HG03521 (cell line): ENCODE measurements around the gene CHCHD1.
"Not testable (repeated sequence)": the region's sequence is repeated elsewhere in the genome, so short reads cannot be mapped to it uniquely, and the experiment has no call there.

ENCODE experiments used
- ATAC-seq: cut with Tn5 transposase; IDR thresholded peaks from one replicate; pipeline ENCODE4 v1.9.1; 2021; ENCODE audit warnings: mild to moderate bottlenecking, moderate library complexity; ENCODE audit not compliant: unreplicated experiment

The CHCHD1 gene

DNA sequence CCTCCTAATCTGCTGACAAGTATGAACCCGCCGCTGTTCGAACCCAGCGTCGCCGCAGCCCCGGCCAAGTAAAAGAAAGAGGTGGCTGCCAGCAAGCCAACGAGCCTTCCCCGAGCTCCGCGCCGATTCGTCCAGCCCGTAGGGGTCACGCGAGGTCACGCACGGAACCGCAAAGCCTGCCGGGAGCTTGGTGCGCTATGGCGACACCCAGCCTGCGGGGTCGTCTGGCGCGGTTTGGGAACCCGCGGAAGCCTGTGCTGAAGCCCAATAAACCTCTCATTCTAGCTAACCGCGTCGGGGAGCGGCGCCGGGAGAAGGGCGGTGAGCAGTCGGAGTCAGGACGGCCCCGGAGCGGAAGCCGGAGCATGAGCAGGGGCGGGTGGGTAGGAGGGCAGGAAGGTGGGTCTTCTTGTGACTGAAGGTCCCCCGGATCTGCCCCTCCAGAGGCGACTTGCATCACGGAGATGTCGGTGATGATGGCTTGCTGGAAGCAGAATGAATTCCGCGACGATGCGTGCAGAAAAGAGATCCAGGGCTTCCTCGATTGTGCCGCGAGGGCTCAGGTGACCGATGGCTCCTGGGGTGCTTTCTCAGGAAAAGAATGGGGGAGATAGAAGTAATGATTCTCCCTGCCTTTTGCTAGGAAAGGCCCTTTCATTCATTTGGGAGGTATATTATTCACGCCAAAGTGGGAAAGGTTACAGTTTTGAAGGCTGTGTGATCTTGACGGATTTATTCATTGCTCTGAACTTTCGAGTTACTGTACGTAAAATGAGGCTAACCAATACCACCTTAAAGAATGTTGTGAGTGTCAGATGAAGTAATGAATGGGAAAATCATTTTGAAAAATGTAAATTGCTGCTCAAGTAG, at the start of gene CHCHD1:
Gene CHCHD1 (plus strand): TSS at position 170 of the 870 bp plus-strand sequence. CDS start 28 bp downstream, at position 198.
- peak; percentile 39 for ATAC-seq

DNA sequence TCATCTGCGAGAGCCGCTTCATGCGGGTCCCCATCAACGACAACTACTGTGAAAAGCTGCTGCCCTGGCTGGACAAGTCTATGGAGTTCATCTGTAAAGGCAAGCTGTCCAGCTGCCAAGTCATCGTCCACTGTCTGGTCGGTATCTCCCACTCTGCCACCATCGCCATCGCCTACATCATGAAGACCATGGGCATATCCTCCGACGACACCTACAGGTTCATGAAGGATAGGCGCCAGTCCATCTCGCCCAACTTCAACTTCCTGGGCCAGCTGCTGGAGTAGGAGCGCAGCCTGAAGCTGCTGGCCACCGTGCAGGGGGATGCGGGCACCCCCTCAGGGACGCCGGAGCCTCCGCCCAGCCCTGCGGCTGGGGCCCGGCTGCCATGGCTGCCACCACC, 49.4 kb upstream of the CHCHD1 start:
- no peak for ATAC-seq

DNA sequence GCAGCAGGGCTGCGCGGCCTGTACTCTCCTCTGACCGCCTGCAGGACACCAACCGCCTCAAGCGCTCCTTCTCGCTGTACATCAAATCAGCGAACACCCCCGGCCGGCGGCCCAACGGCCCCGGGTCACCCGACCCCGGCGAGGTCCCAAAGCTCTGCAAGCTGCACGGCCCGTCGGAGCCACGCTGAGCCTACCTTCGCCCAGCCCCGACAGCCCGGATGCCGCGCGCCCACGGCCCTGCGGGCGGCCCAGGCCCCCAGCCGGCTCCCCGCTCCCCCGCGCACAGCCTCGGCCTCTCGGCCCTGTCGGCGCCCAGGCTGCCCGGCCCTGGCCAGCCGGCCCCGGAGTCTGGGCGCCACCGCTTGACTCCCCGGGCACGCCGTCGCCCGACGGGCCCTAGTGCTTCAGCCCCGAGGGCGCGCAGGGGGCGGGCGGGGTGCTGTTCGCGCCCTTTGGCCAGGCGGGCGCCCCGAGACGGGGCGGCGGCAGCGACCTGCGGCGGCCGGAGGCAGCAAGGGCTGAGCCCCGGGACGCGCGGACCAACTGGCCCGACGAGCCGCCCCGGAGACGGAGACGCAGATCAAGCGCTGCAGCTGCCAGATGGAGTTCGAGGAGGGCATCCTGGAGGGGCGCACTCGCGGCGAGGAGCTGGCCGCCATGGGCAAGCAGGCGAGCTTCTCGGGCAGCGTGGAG, 48.8 kb upstream of the CHCHD1 start:
- no peak for ATAC-seq

DNA sequence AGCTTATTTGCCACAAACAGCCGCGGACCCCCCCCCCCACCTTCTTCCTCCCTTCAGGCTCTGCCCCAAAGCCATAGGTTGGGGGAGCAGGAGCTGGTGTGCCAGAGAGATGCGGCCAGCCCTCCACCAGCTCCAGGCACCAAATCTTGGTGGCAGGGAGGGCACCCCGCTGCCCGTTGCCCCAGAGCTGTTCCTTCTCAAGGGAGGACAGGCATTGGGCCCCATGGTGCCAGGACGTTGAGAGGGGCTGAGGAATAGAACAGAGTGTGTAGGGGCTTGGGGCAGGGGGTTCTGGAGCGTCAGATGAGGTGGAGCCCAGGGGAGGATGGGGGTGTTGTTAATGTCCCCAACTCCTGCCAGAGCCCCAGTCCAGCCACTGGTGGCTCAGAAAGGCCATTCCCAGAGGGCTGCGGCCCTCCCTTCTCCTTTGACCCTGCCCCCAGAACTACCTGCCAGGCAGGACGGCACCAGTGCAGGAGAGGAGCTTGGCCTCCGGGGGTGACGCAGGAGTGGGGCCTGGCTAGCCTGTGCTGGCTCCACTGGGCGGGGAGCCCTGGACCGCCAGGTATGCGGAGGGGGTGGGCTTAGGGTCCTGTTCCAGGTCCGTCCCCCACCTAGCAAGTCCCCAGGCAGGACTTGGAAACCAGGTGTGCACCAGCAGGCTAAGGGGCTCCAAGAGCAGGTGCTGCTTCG, 47.7 kb upstream of the CHCHD1 start:
- no peak for ATAC-seq

DNA sequence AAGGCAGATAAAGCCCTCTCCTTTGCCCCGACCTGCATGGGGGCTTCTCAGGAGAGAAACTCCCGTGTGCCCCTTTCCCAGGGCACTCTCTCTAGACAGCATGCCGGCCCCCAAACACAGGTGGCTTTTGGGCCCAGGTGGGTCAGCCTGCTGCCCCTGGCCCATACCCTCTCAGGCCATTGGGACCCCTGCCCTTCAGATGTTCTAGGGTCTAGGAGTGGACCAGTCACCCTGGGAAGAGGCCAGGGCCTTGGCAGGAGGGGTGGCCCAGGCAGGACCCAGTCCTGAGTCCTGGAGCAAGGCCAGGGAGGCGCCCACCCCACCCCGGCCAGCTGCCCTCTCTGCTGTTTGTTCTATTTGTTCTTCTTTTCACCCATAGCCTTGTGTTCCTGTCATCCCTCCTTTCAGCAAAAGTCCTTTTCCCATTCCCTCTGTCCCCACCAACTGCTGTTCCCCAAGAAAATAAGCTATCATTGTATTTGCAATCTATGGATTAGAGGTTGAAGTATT, 47.0 kb upstream of the CHCHD1 start:
- ATAC-seq = no peak

DNA sequence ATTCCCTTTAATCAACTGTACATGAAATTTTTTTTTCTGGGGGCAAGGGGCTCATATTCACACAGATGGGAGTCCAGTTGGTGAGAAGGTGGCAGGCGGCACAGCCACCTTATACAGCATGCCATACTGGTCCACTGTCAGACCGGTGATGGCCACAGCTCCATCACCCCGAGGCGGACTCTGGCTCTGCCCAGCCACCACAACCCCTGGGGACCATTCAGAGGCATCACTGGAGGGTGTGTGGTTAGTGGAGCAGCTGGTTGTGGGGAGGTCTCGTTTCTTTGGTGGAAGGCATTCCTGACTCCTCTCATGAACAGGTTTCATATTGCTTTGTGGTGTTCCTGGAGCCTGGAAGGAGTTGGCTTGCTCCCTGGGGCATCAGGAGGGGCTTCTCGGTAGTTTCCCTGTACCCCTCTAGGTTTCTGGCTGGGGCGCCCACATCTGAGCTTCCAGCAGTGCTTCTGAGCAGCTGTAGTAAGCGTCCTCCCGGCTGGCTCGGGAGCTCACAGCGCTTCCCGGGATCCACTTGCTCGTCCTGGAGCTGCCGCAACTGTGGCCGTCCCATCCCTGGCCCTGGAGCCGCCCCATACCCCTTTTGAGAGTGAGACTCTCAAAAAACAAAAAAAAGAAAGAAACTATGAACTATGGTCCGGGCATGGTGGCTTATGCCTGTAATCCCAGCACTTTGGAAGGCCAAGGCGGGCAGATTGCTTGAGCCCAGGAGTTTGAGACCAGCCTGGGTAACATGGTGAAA, 41.2 kb upstream of the CHCHD1 start:
- ATAC-seq = not testable (repeated sequence)

DNA sequence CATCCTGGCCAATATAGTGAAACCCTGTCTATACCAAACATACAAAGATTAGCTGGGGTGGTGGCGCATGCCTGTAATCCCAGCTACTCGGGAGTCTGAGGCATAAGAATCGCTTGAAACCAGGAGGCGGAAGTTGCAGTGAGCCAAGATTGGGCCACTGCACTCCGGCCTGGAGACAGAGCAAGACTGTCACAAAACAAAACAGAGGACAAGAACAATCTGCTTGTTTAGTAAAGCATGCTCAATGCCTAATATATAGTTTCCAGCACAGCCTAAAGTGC, 39.5 kb upstream of the CHCHD1 start:
- ATAC-seq = no peak

DNA sequence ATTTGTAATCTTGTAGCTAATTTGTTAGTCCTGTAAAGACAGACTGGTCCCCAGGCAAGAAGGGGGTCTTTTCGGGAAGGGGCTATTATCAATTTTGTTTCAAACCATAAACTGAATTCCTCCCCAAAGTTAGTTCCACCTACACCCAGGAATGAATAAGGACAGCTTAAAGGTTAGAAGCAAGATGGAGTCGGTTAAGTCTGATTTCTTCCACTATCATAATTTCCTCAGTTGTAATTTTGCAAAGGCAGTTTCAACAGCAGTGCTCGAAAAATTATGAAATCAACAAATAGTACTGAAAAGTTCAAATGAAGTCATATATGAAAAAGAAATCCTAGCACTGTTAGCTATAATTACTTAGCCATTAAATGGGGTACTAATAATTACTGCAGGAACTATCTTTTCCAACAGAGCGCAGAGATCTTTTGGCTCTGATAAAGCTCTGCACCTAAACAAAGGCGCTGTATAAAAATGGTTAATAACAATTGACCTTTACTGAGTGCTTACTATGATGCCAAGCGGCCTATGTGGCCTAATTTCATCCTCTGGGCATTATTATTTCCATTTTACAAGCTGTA, 38.4 kb upstream of the CHCHD1 start:
- no peak for ATAC-seq

DNA sequence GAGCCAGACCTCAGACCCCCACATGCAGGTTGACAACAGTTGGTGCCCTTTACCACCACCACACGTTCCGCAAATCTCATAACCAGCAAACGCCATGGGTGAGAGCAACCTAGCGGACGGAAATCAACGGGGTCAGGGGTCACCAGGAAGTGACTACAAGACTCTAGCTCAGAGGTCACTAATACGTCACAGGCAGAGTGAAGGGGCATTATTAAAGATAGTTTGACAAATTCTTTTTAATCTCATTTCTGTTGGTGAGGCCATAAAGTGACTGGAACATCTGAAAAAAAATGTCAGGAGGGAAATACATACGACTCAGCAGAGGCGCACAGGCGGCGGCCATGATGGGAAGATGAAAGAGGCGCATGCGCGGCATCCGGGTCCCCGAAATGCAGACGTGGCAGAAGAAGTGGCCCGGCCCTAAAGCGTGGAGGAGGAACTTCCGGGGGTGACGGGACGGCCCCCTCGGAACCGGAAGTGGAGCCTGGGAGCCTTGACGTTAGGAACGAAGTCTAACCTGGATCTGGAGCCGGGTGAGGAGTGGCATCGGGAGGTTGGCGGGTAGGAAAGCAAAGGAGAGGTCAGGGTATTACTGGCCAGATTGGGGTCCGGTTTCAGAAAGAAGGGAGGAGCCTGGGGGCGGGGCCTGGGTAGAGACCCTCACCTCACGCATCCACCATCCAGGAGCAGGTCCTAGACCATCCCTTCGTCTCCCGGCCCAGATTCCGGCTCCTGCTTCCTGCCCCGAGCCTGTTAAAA, 37.8 kb upstream of the CHCHD1 start, which contains the start of gene SEC24C:
Gene SEC24C (plus strand): TSS at position 468 of the 759 bp plus-strand sequence. CDS start 2,461 bp downstream, outside the sequence.
- peak; percentile 88 for ATAC-seq

DNA sequence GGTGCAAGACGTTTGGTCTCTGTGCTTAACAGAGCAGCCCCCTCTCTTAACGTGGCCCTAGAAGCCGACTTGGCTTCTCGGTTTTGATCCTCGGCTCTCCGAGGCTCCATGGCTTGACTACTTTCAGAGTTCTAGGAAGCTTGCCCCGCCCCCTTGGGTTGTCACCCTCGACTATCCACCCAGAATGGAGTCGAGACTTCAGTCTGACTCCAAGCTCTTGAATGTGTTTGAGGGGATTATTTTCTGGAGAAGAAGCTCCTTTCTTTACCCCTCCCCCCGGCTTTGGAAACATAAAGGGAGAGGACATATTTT, 37.2 kb upstream of the CHCHD1 start:
- peak; percentile 13 for ATAC-seq

DNA sequence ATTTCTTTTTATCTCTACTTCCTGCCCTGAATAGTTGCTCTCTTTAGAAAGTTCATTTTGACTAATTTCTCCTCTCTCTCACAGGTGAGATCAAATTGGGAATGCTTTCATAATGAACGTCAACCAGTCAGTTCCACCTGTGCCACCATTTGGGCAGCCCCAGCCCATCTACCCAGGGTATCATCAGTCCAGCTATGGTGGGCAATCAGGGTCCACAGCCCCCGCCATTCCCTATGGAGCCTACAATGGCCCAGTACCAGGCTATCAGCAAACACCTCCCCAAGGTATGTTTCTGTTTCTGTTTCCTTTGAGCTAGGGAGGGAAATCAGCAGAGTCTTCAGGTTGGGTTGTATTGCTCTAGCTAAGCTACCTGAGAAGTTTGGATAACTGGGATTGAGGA, 35.1 kb upstream of the CHCHD1 start:
- no peak for ATAC-seq

DNA sequence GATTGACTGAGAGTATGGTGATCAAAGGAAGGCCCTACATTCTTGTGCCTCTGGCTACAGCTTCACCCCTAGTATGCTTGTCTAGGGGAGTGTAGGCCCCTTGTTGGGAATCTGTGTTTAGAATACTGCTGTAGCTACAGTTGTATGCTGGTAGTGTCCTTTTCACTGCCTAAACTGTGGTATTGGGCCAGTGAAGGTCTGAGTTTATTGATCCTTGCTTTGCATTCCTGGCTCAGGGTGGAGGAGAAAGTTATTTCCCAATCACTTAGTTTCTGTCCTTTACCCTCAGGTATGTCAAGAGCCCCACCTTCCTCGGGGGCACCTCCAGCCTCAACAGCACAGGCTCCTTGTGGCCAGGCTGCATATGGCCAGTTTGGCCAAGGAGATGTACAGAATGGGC, 31.0 kb upstream of the CHCHD1 start:
- no peak for ATAC-seq

DNA sequence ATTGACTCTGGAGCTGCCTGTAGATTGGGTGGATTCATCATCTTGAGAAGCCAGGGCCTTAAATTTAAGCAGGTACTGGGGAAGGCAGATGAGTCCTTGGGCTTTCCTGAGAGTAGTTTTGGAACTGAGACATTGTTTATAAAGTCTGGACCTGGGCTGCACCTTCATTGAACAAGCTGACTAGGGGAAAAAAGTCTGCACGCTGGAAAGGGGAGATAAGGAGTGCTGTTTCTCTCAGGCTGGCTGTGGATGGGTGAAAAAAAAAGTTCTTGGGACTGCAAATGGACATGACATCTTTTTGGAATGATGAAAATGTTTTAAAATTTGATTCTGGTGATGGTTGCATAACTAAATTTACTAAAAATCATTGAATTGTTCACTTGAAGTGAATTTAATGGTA, 25.7 kb upstream of the CHCHD1 start:
- no peak for ATAC-seq

DNA sequence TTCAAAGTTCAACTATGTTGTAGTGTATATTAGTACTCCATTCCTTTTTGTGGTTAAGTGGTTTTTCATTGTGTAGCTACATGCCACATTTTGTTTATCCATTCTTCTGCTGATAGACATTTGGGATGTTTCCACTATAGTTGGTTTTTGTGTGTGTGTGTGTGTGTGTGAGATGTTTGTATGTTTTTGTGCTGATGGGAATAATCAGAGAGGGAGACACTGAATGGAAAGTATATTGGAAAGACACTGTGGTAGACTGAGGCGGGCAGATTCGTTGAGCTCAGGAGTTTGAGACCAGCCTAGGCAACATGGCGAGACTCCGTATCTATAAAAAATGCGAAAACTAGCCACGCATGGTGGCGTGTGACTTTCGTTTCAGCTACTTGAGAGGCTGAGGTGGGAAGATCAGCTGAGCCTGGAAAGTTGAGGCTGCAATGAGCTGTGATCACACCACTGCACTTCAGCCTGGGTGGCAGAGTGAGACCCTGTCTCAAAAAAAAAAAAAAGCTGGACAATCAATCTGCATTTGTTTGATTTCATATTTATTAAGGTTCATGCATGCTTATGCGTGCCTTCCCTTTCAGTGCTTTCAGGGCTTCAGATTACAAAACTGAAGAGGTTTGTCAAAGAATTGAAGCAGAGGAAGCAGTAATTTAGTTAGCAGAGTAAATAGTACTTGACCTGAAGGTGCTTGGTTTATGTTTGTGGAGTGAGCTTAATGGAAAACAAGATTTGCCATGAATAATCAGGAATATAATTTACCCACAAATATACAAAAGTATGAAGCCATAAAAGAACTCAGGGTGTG, 22.9 kb upstream of the CHCHD1 start:
- ATAC-seq = no peak

DNA sequence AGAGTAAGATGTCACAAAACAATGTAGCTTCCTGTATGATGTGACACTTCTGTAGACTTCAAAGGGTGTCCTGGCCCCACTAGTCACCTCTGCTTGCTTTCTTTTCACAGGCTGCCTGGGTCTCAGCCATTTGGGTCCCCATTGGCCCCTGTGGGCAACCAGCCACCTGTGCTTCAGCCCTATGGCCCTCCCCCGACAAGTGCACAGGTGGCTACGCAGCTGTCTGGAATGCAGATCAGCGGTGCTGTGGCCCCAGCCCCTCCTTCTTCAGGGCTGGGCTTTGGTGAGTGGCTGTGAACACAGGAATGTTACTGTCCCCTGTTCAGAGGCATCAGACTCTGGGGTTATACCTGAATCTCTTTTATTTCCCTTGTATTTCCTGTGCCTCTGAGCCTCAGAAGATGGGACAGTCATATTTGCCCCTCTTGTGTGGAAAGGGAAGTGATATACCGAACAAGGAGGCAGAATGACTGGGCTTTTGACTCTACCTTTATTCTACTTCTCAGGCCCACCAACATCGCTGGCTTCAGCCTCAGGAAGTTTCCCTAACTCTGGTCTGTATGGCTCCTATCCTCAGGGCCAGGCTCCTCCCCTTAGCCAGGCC, 22.2 kb upstream of the CHCHD1 start:
- no peak for ATAC-seq

DNA sequence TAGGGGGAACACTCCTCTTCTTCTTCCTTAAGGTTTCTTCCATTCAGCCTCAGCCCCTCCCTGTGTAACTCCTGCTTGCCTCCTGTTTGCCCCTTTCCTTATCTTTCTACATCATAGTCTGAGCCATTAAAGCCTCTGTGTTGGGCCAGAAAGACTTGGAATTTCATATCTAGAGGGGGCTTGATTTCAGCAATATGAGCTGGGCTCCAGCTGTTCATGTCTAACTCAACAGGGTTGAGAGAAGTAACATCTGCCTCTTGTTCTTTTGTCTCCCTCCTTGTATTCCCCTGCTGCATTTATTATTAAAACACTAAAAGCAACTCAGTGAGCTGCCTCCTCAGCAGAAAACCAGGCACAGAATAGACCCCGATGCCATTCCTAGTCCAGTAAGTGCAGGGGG, 20.1 kb upstream of the CHCHD1 start:
- no peak for ATAC-seq

DNA sequence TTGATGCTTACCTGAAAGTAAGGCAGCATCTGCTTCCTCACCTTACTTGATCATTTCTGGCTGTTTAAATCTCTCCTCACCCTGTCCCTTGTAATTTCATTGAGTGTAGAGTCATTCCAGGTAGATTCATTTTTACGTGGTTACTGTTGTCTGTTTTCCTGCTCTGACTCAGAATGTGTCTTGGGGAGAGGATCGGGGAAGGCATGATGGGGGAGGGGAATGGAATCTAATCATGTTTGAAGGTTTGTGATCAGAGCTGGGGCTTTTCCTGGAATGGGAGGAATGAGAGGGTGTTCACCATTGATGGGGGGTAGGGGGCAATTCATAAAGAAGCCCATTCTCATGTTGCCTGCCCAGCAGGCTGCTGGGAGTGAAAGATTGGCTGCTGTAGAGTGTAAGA, 18.9 kb upstream of the CHCHD1 start:
- ATAC-seq = no peak

DNA sequence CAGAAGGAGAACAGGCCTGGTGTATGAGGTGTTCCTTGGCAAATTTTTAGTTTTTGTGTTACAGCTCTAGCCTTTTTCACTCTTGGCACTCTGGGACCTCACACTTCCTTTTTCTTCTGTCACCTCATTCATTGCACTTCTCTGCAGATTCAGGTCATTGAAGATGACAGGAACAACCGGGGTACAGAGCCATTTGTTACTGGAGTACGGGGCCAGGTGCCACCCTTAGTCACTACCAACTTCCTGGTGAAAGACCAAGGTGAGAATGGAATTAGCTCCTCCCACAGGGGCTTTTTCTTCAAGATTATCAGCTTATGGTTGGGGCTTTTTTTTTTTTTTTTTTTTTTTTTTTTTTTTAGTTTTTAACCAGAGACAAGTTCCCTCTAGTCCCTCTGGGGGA, 18.5 kb upstream of the CHCHD1 start:
- ATAC-seq = no peak

DNA sequence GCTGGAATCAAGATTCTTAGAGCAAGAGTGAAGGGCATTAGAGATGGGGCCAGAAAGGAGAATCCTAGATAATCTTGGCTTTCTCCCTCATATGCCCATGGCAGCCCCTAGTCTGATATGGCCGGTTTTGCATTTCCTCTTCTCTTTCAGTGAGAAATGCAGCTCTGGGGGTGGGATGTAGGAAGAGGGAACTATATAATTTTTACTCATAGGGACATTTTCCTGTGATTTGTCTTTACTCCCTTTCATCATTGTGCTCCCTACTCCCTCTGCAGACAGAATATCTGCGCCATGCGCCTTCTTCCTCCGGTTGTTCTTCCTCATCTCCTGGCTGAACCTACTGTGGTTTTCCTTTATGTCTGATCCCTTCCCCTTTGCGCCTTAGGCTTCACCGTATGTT, 16.8 kb upstream of the CHCHD1 start:
- no peak for ATAC-seq
